PC-9 (cell line): Measurements from ENCODE around the gene ADGRF1.

Experiments
- EZH2 ChIP-seq: fragments of 200-600 bp; sonication (generic); IDR thresholded peaks from 2 replicates; pipeline ENCODE4 v1.8.0; 2017; ENCODE audit warnings: antibody characterized with exemption, low read depth
- TF ChIP-seq, protein P1 (sequence below): fragments of 200-600 bp; sonication (generic); conservative IDR thresholded peaks from 2 replicates; pipeline ENCODE4 v1.6.1; 2017; ENCODE audit warnings: mixed run types, antibody characterized with exemption, mild to moderate bottlenecking, moderate library complexity

DNA sequence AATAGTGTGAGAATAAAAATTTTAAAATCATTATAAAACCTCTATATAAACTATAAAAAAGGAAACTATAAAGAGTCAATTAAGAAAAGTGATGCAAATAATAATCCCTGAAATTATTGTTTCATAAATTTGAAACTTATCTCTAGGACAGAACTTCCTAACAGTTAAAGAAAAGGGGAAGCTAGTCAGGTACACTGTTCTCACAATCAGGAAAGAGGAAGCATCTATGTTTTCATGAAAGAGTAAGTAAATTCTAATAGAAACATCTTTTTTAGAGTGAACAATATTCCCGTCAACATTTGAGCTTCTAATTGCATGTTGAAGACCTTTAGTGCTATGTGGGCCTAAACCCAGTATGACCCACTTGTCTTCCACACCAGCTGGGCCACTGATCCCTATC lies 1.2 kb upstream of the ADGRF1 start:
- TF ChIP-seq, protein P1, sequence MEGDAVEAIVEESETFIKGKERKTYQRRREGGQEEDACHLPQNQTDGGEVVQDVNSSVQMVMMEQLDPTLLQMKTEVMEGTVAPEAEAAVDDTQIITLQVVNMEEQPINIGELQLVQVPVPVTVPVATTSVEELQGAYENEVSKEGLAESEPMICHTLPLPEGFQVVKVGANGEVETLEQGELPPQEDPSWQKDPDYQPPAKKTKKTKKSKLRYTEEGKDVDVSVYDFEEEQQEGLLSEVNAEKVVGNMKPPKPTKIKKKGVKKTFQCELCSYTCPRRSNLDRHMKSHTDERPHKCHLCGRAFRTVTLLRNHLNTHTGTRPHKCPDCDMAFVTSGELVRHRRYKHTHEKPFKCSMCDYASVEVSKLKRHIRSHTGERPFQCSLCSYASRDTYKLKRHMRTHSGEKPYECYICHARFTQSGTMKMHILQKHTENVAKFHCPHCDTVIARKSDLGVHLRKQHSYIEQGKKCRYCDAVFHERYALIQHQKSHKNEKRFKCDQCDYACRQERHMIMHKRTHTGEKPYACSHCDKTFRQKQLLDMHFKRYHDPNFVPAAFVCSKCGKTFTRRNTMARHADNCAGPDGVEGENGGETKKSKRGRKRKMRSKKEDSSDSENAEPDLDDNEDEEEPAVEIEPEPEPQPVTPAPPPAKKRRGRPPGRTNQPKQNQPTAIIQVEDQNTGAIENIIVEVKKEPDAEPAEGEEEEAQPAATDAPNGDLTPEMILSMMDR: no peak
- TF ChIP-seq EZH2: no peak
